Measurements from ENCODE around the gene EXOC5. TPM values are rescaled to one million over a fixed set of nuclear protein-coding genes. Genes with fewer than 3 reads are reported as not detected.
"Not testable (repeated sequence)": the region's sequence is repeated elsewhere in the genome, so short reads cannot be mapped to it uniquely, and the experiment has no call there.

EXOC5 gene
- total RNA-seq, 1 donor, result 18.6 TPM

- H3K4me3 ChIP-seq (ENCODE audit: low read length), result no peak overlapping the region
- peaks cover 10% of the 10 kb centered on the region for H3K4me1 ChIP-seq (ENCODE audit: insufficient read depth, low read length)
- H3K27me3 ChIP-seq (ENCODE audit: insufficient read depth, low read length), result no peaks in the 10 kb centered on the region
These were observed 5.8 kb upstream of the EXOC5 start for GRCh38 chr14:57274551-57274950.

DNA sequence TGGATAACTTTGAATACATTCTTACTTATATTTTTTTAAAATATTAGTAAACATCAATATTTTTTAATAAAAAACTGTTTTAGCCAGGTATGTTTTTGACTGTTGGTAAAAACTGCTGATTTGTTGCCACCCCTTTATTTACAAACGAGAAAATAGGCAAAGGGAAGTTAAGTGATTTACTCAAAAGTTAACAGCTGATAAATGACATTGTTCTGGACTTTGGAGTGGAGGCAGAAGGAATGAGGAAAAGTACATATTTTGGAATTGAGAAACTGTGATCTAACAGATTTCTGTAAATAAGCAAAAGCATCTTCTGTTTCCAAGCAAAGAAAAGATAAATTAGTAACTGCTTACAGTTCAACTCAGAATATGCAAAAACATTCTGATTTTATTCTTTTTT, 4.5 kb upstream of the EXOC5 start:
- Histone ChIP-seq H3K27me3 (ENCODE audit: insufficient read depth, low read length) (no peaks in the 10 kb centered on the region), H3K4me3 (ENCODE audit: low read length) (no peak overlapping the region), H3K9me3 (ENCODE audit: low read depth, low read length) (no peaks in the 10 kb centered on the region), H3K4me1 (ENCODE audit: insufficient read depth, low read length) (peaks cover 10% of the 10 kb centered on the region)

More at GRCh38 chr14:57274551-57274950, 5.8 kb upstream of the EXOC5 start:
- H3K9me3 ChIP-seq (ENCODE audit: low read depth, low read length), result no peaks in the 10 kb centered on the region

GRCh38 chr14:57266065-57266464, 2.6 kb downstream of the EXOC5 start:
- Histone ChIP-seq H3K27me3 (ENCODE audit: insufficient read depth, low read length) (no peaks in the 10 kb centered on the region), H3K4me1 (ENCODE audit: insufficient read depth, low read length) (peaks cover 22% of the 10 kb centered on the region), H3K9me3 (ENCODE audit: low read depth, low read length) (no peaks in the 10 kb centered on the region), H3K4me3 (ENCODE audit: low read length) (no peak overlapping the region)

DNA sequence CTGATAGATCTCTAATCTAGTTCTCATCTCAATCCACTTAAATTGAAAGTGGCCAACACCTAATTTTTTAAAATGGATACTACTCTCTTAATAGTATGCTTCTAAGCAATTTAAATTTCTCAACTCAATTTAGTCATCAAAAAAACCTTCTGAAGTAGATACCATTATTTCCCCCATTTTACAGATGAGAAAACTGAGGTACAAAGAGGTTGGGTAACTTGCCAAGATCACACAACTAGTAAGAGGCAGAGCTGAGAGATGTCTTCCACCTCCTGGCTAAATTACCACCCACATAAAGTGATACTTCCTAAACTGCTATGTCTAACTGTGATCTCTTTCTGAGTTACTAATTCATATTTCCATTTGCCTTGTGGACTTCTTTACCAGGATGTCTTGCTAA, 6.6 kb downstream of the EXOC5 start:
- H3K9me3 ChIP-seq (ENCODE audit: low read depth, low read length), result no peaks in the 10 kb centered on the region
- peaks cover 8% of the 10 kb centered on the region for H3K4me1 ChIP-seq (ENCODE audit: insufficient read depth, low read length)
- no peaks in the 10 kb centered on the region for H3K27me3 ChIP-seq (ENCODE audit: insufficient read depth, low read length)
- no peak overlapping the region for H3K4me3 ChIP-seq (ENCODE audit: low read length)

DNA sequence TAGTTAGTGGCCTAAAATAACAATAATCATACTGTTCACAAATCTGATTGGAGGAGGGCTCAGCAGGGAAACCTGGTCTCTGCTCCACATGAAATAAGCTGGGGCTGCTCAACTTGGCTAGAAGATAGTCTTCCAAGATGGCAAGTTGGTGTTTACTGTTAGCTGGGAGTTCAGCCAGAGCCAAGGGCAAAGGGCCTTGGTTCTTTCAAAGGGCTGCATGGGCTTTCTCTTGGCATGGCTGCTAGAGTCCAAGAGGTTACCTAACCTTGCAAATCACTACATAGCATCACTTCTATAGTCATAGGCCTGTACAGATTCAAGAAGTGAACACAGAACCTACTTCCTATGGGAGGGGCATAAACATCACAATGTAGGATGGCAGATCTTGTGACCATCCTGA, 7.1 kb downstream of the EXOC5 start:
- H3K4me3 ChIP-seq (ENCODE audit: low read length), result no peak overlapping the region
- H3K4me1 ChIP-seq (ENCODE audit: insufficient read depth, low read length), result peaks cover 8% of the 10 kb centered on the region
- no peaks in the 10 kb centered on the region for H3K9me3 ChIP-seq (ENCODE audit: low read depth, low read length)
- no peaks in the 10 kb centered on the region for H3K27me3 ChIP-seq (ENCODE audit: insufficient read depth, low read length)

GRCh38 chr14:57259672-57260071, 9.0 kb downstream of the EXOC5 start:
- no peaks in the 10 kb centered on the region for H3K4me1 ChIP-seq (ENCODE audit: insufficient read depth, low read length)
- no peak overlapping the region for H3K4me3 ChIP-seq (ENCODE audit: low read length)
- H3K9me3 ChIP-seq (ENCODE audit: low read depth, low read length), result no peaks in the 10 kb centered on the region
- H3K27me3 ChIP-seq (ENCODE audit: insufficient read depth, low read length), result no peaks in the 10 kb centered on the region

- not testable (repeated sequence) for H3K27me3 ChIP-seq (ENCODE audit: insufficient read depth, low read length); H3K4me1 ChIP-seq (ENCODE audit: insufficient read depth, low read length); H3K4me3 ChIP-seq (ENCODE audit: low read length); H3K9me3 ChIP-seq (ENCODE audit: low read depth, low read length)
These were observed 10.5 kb downstream of the EXOC5 start for GRCh38 chr14:57258221-57258620.

- no peak overlapping the region for H3K4me3 ChIP-seq (ENCODE audit: low read length)
- H3K4me1 ChIP-seq (ENCODE audit: insufficient read depth, low read length), result no peaks in the 10 kb centered on the region
These were observed 13.8 kb downstream of the EXOC5 start for GRCh38 chr14:57254884-57255283.

DNA sequence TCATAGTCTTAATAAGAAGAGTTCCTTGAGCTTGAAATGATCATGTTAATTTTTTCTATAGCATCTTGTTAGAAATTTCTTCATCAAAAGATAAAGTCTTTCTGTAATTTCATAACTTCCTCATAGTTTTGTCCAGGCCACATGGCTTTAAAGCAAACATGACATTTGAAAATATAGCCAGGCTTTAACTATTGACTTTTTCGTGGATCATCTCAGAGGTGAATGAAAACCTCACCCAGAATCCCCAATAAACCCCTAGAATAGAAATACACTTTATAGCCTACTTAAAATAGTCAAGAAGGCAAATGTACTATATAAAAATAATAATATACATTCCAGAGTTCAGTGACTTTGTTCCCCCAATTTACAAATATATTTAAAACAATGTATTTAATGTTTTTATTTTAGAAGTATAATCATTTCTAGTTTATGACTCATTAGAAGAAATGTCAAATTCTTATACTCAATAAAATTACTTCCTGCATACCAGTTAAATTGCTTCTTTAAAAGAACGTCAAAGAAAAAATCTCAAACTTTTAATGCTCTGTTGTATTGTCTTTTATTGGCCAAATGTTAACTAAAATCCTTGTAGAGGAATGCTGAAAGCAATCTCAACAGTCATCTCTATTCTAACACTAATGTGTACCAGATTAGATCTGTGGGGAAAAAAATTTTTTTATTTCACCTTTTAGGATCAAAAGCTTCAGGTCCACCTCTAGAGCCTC, 21.6 kb downstream of the EXOC5 start:
- no peaks in the 10 kb centered on the region for H3K27me3 ChIP-seq (ENCODE audit: insufficient read depth, low read length)
- H3K4me3 ChIP-seq (ENCODE audit: low read length), result no peak overlapping the region
- H3K9me3 ChIP-seq (ENCODE audit: low read depth, low read length), result no peaks in the 10 kb centered on the region
- no peaks in the 10 kb centered on the region for H3K4me1 ChIP-seq (ENCODE audit: insufficient read depth, low read length)

More at GRCh38 chr14:57254884-57255283, 13.8 kb downstream of the EXOC5 start:
- Histone ChIP-seq H3K27me3 (ENCODE audit: insufficient read depth, low read length) (no peaks in the 10 kb centered on the region), H3K9me3 (ENCODE audit: low read depth, low read length) (no peaks in the 10 kb centered on the region)

- H3K4me3 ChIP-seq (ENCODE audit: low read length), result no peak overlapping the region
- no peaks in the 10 kb centered on the region for H3K27me3 ChIP-seq (ENCODE audit: insufficient read depth, low read length)
- no peaks in the 10 kb centered on the region for H3K9me3 ChIP-seq (ENCODE audit: low read depth, low read length)
- no peaks in the 10 kb centered on the region for H3K4me1 ChIP-seq (ENCODE audit: insufficient read depth, low read length)
These were observed 22.8 kb downstream of the EXOC5 start for GRCh38 chr14:57245941-57246340.

- H3K4me1 ChIP-seq (ENCODE audit: insufficient read depth, low read length), result no peaks in the 10 kb centered on the region
These were observed 24.6 kb downstream of the EXOC5 start for GRCh38 chr14:57244106-57244505.

DNA sequence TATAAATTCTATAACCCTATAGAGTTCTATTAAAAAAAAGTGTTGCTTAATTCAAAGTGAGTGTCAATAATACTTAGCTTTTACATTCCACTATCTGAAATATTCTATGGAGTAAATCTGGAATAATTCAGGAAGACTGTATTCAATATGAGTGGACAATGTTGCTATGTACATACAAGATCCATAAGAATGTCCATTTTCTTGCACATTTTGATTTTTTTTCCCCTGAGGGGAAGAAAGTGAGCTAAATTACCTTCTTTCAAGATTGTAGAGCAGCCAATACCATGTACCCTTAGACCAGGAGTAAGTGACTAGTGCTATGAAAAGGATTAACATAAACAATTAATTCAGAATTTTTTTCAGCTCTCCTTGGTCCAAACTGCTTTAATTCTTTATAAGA, 25.4 kb downstream of the EXOC5 start:
- Histone ChIP-seq H3K27me3 (ENCODE audit: insufficient read depth, low read length) (no peaks in the 10 kb centered on the region), H3K4me3 (ENCODE audit: low read length) (no peak overlapping the region), H3K4me1 (ENCODE audit: insufficient read depth, low read length) (no peaks in the 10 kb centered on the region), H3K9me3 (ENCODE audit: low read depth, low read length) (no peaks in the 10 kb centered on the region)

More at GRCh38 chr14:57244106-57244505, 24.6 kb downstream of the EXOC5 start:
- Histone ChIP-seq H3K9me3 (ENCODE audit: low read depth, low read length) (no peaks in the 10 kb centered on the region), H3K4me3 (ENCODE audit: low read length) (no peak overlapping the region), H3K27me3 (ENCODE audit: insufficient read depth, low read length) (no peaks in the 10 kb centered on the region)

- H3K4me3 ChIP-seq (ENCODE audit: low read length); H3K27me3 ChIP-seq (ENCODE audit: insufficient read depth, low read length); H3K9me3 ChIP-seq (ENCODE audit: low read depth, low read length); H3K4me1 ChIP-seq (ENCODE audit: insufficient read depth, low read length): not testable (repeated sequence)
These were observed 28.6 kb downstream of the EXOC5 start for GRCh38 chr14:57240115-57240514.

- H3K4me3 ChIP-seq (ENCODE audit: low read length), result no peak overlapping the region
- H3K9me3 ChIP-seq (ENCODE audit: low read depth, low read length), result no peaks in the 10 kb centered on the region
- H3K4me1 ChIP-seq (ENCODE audit: insufficient read depth, low read length), result no peaks in the 10 kb centered on the region
- no peaks in the 10 kb centered on the region for H3K27me3 ChIP-seq (ENCODE audit: insufficient read depth, low read length)
These were observed 36.7 kb downstream of the EXOC5 start for GRCh38 chr14:57232006-57232405.

- H3K4me3 ChIP-seq (ENCODE audit: low read length); H3K4me1 ChIP-seq (ENCODE audit: insufficient read depth, low read length); H3K9me3 ChIP-seq (ENCODE audit: low read depth, low read length); H3K27me3 ChIP-seq (ENCODE audit: insufficient read depth, low read length): not testable (repeated sequence)
These were observed 40.4 kb downstream of the EXOC5 start for GRCh38 chr14:57228320-57228719.

- no peaks in the 10 kb centered on the region for H3K4me1 ChIP-seq (ENCODE audit: insufficient read depth, low read length)
- H3K27me3 ChIP-seq (ENCODE audit: insufficient read depth, low read length), result no peaks in the 10 kb centered on the region
- no peak overlapping the region for H3K4me3 ChIP-seq (ENCODE audit: low read length)
- no peaks in the 10 kb centered on the region for H3K9me3 ChIP-seq (ENCODE audit: low read depth, low read length)
These were observed 41.6 kb downstream of the EXOC5 start for GRCh38 chr14:57227083-57227482.
